Epithelial cell of esophagus (primary cell): ENCODE data around the gene KCTD17.

Experiments
- DNase-seq: peaks from one replicate; pipeline ENCODE4 v3.0.0; 2010; ENCODE audit warnings: low read depth
- H3K4me3 ChIP-seq: 2 replicates; pipeline ENCODE4 v1.5.1; 2011; ENCODE audit warnings: mild to moderate bottlenecking, low read length, control low read depth
- TF ChIP-seq, protein P1 (sequence below): IDR thresholded peaks from 2 replicates; pipeline ENCODE4 v1.5.1; 2011; ENCODE audit warnings: low read depth, mild to moderate bottlenecking, low read length, control low read depth, inconsistent platforms; ENCODE audit not compliant: insufficient read depth; ENCODE audit errors: missing control alignments

KCTD17 gene

GRCh38 chr22:37060801-37061610 lies 9.5 kb downstream of the KCTD17 start:
- TF ChIP-seq, protein P1, sequence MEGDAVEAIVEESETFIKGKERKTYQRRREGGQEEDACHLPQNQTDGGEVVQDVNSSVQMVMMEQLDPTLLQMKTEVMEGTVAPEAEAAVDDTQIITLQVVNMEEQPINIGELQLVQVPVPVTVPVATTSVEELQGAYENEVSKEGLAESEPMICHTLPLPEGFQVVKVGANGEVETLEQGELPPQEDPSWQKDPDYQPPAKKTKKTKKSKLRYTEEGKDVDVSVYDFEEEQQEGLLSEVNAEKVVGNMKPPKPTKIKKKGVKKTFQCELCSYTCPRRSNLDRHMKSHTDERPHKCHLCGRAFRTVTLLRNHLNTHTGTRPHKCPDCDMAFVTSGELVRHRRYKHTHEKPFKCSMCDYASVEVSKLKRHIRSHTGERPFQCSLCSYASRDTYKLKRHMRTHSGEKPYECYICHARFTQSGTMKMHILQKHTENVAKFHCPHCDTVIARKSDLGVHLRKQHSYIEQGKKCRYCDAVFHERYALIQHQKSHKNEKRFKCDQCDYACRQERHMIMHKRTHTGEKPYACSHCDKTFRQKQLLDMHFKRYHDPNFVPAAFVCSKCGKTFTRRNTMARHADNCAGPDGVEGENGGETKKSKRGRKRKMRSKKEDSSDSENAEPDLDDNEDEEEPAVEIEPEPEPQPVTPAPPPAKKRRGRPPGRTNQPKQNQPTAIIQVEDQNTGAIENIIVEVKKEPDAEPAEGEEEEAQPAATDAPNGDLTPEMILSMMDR, result no peak
- H3K4me3 ChIP-seq, result no peak overlapping the region
- DNase-seq, result no peak

DNA sequence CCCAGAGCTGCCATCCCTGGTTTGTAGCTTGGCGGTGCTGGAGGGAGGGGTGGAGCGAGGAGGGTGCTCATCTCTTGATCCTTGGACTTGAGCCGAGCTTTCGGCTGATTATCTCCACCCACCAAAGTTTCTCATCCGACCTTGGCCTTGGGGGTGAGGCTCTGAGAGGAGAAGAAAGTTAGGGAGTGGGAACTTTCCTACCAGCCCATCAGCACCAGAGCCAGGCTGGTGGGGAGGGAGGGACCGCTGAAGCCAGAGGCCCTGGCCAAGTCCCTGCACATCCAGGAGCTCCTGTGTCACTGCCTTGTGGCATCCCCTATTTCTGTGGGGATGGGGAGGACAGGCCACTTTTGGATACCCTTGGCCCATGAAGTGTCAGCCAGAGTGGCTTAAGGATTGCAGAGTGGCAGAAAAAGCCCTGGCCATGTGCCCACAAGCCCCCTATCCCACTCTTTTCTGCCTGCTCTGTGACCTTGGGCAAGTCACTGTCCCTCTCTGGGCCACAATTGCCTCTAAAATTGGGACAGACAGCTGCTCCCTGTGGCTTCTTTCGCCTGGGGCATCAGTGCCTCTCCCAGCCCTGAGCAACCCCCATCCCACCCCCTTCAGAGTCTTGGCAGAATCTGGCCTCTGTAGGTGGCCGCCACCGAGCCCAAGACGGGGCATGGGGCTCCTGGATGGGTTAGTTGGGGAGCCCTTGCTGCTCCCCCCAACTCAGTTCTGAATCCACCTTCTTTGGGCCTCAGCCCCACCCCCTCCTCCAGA lies 10.3 kb downstream of the KCTD17 start:
- TF ChIP-seq, protein P1, result no peak

GRCh38 chr22:37062376-37062675 lies 10.8 kb downstream of the KCTD17 start:
- no peak overlapping the region for H3K4me3 ChIP-seq
- no peak for DNase-seq
- TF ChIP-seq, protein P1, result no peak

More for the DNA sequence above, 10.3 kb downstream of the KCTD17 start:
- H3K4me3 ChIP-seq, result no peak overlapping the region
- DNase-seq, result no peak

DNA sequence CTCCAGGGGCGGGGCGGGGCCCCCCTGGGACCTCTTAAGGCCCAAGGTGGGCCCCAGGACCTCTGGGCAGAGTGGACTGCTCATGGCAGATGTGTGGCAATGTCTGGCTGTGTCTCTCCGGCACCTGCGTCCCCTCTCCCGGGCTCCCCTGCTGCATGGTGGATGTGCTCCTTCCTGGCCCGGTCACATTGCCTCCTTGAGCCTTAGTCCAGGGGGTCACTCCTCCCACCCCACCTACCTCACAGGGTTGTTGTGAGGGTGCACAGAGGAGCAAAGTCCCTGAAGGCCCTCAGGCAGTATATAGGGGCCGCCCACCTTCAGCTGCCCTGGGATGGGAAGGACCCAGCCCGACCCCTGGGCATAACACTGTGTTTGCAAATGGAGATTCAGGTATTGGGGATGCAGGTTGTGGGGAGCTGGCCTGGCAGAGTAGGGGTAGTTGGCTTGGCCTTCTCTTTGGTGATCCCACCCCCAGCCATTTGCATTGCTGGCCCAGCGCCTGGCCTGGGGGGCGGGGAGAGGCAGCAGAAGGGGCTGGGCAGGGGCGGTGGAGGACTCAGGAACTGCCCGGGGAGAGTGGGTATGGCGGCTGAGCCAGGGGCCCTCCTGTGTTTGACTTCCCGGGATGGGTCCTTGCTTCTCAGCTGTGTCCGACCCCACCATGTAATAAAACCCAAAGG lies 11.3 kb downstream of the KCTD17 start:
- no peak overlapping the region for H3K4me3 ChIP-seq
- TF ChIP-seq, protein P1, result no peak
- no peak for DNase-seq

DNA sequence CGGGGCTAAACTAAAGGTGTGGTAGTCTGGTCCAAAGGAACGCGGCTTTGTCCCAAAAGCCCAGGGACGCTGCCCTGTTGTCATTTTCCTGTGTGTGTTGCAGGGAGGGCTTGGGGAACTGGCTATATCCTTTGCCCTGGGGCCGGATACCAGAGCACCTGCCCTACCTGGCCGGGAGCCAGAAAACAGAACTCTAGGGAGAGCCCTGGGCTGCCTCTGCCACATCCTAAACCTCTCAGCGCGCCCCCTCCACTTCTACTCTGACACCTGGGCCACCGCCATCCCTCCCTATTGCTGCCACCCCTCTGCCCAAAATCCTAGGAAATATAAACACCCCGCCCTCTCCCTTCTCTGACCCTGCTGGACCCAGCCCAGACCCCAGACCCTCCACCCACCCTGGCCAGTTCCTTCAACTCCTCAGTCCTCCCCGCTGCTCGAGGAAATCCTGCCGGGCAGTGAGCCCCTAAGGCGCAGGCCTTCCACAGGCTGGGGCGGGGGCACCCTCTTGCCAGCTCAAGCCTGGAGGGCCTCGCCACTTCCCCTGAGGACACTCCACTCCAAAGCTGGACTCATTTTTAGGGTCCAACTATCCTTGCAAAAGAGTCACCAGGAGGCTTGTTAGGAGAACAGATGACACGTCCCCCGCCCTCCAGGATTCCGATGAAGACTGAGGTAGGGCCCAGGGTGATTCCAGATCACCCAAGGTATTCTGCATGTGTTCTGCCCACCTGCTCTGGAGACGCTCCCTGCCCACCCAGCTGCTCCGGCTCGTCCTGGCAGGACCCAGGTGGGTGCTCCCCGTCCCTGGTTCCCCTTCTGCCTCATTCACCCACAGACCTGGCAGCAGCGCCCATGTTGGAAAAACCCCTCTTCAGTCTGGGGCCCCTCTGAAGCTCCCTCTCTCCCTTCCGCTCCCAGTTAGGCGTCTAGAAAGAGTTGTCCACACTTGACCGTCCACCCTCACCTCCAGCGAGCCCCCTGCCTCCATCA lies 12.2 kb downstream of the KCTD17 start:
- H3K4me3 ChIP-seq, result no peak overlapping the region
- DNase-seq, result no peak
- TF ChIP-seq, protein P1, result no peak

DNA sequence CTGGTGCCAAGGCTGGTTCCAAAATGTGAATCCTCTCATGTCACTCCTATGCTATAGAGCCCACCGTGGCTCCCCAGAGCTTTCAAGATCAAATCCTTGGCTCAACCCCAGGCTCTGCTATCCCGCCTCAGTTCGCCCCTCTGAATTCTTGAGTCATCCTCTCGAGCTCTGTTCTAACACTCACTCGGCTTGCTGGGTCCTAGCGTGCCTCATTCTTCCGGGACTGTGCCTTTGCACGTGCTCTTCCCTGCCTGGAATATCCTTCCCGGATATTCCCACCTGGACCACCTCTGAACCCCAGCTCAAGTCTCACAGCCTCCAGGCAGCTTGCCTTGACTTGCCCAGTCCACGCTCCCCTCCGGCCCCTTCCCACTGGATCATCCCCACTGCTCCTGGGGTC lies 13.0 kb downstream of the KCTD17 start:
- TF ChIP-seq, protein P1, result no peak
- DNase-seq, result no peak
- H3K4me3 ChIP-seq, result no peak overlapping the region
